Renal cortical epithelial cell (primary cell): Measurements from ENCODE around the gene ABR. TPM values are rescaled to one million over a fixed set of nuclear protein-coding genes. Genes with fewer than 3 reads are reported as not detected.

Experiments
- DNase-seq: peaks from one replicate; pipeline ENCODE4 v3.0.0-alpha.2; 2011; ENCODE audit warnings: low read depth
- total RNA-seq: library from RNA; depleted of rRNA; stranded (reverse); fragments of >200 nt; gene quantifications from 2 replicates; pipeline ENCODE4 v1.2.3, GENCODE V29; 2014

ABR gene
- total RNA-seq, 1 donor from 2014 or later = 69.1 TPM

GRCh38 chr17:1030684-1031532 is 148.9 kb downstream of the ABR start:
- DNase-seq = no peak

GRCh38 chr17:1029922-1030644 is 149.7 kb downstream of the ABR start:
- no peak for DNase-seq

DNA sequence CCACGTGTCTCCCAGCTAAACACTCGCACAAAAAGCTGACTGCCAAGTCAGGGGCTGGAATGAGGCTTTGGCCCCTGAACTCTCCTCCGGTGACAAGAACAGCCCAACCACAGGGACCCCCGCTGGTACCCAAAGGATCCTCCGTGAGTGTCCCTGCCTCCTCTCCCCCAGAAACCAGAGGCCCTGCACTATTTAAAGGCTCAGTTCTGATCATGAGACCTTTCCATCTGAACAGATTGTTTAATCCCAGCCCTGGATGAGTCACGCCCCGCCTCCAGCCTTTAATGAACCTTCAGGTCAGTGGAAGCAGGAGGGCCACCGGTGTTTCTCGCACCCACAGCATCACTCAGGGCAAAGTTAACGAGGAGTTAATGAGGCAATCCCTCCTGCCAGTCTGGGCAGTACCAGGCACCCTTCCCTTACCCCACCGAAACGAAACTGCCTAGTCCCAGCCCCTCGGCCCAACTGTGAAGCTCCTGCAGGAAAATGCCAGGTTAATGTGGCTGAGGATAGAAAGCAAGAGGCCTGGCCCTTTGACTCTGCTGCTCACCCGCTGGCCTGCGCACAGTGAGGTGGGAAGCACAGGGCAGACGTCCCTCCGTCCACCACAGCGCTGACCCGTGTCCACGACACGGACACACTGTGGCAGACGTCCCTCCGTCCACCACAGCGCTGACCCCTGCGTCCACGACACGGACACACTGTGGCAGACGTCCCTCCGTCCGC is 150.4 kb downstream of the ABR start:
- DNase-seq = peak; percentile 74

DNA sequence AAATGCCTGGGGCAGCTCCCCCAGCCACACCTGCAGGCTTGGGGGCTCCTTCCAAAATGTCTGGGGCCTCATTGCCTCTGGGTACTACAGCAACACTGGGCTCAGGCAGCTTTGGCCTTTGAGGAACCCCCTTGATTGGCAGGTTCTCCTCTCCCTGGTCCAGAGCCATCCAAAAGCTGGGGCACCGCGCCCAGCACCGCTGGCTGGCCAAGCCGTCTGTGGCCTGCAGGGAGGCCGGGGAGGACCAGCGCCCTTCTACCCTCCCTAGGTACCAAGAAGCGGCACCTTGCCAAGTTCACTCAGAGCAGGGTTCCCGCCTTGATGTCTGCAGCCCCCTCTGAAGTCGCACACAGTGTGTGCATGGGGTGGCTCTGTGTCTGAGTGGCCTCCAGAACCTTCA is 152.7 kb downstream of the ABR start:
- no peak for DNase-seq

DNA sequence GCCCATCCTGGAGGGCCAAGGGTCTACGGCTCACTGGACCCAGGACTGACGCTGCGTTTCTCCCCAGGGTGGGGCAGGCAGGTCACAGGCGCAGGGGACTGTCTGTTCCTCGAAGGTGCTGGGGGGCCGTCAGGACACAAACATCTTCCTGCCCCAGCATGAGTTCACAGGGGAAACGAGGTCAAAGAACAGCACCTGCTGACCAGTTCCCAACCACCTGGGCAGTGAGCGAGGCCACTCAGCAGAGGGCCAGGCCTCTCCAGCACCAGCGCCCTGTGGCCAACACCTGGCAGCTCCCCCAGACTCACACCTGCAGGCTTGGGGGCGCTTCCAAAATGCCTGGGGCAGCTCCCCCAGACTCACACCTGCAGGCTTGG is 153.2 kb downstream of the ABR start:
- DNase-seq = no peak

- DNase-seq = no peak
Measured at GRCh38 chr17:1025733-1026598, 153.8 kb downstream of the ABR start.

DNA sequence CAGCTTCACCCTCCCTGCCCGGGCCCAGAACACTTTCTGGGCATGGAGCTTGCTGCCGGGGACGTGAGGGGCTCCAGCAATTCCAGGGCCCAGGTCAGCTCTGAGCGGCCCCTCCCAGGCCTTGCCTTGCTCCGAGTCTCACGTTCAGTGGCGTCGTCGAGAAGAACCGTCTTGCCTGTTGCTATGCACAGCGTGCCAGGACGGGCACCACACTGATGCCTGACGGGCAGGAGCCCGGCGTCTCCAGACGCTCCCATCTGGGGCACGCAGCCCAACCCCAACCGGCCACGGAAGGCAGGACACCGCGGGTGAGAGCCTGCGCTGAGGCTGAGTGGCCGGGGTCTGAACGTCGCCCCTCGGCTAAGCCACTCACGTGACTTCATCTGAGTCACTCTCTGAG is 155.7 kb downstream of the ABR start:
- DNase-seq = no peak

DNA sequence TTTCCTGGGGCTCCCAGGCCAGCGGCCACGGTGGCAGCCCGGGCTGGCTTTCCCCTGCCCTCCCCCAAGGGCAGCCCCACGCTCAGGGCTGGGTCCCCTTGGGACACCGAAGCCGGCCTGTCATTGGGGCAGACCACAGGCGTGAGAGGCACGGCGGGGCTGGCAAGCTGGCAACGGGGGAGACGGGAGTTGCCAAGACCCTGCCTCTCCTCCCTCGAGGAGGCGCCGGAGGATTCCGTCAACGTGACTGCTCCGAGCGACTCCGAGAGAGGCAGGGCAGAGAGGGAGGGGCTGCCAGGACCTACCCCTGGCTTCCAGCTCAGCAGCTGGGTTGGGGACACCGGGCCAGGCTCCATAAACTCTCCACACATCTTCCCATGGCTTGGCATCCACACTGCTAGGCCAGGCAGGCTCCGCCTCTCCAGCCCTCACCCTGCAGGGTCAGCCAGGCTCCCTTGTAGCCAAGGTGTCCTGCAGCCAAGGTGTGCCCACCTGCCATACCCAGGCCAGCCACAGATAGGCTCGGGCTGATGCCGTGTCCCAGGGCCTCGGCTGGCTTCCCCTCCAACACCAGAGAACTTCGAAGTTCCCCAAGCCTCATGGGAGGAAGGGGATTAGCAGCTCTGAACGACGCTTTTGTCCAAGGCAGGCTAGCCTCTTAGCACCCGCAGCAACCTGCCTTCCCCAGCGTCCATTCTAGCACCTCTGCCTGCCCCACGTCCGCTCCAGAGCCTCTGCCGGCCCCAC is 157.3 kb downstream of the ABR start:
- no peak for DNase-seq

- no peak for DNase-seq
Measured at GRCh38 chr17:1021147-1021546, 158.6 kb downstream of the ABR start.

DNA sequence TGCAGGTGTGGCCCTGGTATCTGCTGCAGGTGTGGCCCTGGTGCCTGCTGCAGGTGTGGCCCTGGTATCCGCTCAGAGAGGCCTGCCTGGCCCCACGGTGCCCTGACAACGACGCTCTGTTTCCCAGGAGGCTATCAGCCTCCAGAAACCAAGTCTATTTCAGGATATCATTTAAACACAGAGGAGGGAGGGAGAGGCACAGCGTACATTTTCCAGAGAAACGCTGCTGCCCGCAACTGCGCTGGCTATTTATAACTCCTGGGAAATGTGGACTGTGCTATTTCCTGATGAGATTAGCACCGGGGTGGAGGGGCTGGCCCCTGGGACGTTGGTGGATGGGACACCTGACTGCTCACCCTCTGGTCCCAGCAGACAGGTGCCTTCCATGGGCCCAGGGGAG is 160.3 kb downstream of the ABR start:
- DNase-seq = no peak

DNA sequence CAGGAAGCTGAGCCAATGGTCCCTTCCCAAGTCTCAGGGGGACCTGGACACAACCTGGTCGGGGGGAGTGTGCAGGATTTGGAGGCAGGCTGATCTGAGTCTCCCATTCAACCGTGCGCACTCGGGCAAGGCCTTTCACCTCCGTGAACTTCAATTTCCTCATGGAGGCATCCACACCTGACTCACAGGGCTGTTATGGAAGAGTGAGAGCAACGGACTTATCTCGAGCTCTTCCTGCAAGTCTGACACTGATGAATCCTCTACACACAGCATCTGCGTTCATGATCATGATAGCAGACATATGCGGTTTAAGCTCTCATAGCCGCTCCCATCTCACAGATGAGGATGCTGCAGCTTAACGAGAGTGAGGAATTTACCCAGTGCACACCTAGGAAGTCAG is 161.2 kb downstream of the ABR start:
- no peak for DNase-seq

GRCh38 chr17:1013729-1014090 is 166.1 kb downstream of the ABR start:
- no peak for DNase-seq

DNA sequence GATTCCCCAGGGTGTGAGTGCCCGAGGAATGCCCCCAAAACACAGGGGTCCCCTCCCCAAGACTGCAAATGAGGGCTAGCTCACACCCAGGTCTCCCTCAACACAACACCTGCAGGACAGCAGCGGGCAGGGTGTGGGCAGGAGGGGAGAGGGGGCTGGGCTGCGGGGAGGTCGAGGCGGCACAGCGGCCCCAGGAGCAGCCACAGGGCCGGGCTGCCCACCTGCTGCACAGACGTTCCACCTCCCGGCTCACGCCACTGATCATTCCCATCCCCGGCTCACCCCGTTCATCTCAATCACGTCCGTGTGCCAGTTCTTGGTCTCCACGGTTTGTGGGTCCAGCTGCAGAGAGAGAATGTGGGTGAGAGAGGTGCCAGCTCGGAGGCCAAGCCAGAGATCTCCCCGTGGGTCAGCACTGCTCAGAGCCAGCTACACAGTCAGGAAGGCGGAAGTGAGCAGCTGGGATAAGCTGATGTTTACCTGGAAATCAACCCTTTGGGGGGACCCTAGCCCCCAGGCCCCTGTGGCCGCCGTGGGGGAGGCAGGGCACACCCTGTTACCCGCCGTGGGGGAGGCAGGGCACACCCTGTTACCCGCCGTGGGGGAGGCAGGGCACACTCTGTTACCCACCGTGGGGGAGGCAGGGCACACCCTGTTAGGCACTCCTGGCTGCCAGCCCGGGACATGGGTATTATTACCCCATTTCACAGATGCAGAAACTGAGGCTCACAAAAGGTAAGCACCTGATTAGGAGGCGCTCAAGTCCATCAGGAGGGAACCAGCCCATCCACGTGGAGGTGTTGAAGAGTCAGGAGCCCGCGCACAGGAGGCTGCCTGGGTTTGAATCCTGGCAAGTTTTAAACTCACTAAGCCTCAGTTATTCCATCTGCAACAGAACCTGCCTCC is 166.7 kb downstream of the ABR start:
- DNase-seq = no peak

DNA sequence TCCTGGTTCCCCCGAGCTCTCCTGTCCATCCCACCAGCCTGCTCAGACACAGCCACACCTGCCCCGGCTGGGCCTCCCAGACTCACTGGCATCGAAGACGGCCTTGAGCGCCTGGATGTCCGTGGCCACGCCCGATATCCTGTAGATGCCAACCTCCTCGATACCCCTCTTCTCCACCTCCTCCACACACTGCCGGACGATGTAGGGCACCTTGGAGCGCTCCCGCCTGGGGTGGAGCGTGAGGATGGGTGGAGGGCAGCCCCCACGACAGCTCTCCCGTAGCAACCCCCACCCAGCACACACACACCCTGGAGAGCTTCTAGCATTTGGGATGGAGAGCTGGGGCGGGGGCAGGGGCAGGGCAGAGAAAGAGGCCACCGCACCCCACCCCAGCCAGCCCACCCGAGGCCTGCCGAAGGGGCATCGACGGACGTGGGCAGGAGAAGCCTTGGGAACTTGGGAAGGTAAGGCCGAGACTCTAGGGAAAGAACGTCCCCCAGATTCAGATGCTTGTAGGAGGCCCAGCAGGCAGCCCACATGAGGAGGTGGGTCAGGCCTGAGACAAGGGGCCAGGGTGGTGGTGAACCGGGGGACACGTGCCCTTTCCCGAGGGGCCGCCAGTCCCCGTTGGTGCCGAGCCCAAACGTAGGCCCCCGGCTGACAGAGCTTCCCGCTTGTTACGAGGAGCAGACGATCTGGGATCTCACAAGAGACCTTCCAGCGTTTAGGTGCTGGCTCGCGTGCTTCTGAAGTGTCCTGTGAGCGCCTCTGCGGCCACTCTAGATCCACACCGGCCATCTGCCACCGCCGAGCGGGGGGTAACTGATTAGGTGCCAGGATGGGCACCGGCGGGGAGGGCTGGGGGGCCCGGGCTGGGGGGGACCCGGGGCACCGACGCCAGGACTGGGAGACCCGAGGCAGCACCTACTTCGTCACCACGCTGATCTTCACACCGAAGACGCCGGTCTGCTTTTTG is 167.7 kb downstream of the ABR start:
- DNase-seq = no peak

- no peak for DNase-seq
Measured at GRCh38 chr17:1011138-1011537, 168.6 kb downstream of the ABR start.

DNA sequence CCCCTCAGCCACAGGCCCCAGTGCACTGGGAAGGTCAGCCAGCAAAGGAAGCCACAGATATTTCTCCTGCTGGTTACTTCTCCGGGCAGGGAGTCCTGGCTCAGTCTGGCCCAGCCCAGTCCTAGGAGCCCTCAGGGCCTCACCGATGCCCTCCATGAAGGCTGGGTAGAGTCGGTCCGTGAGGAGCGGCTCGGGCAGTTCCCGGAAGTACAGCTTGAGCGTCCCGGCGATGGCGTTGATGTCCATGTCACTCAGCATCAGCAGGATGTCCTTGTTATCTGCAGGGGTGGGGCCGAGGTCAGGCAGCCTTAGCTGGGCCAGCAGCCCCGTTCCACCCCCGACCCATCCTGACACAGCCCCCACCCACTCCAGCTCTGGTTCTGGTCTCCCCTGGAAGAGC is 169.2 kb downstream of the ABR start:
- DNase-seq = no peak

GRCh38 chr17:1010086-1010450 is 169.7 kb downstream of the ABR start:
- DNase-seq = no peak

DNA sequence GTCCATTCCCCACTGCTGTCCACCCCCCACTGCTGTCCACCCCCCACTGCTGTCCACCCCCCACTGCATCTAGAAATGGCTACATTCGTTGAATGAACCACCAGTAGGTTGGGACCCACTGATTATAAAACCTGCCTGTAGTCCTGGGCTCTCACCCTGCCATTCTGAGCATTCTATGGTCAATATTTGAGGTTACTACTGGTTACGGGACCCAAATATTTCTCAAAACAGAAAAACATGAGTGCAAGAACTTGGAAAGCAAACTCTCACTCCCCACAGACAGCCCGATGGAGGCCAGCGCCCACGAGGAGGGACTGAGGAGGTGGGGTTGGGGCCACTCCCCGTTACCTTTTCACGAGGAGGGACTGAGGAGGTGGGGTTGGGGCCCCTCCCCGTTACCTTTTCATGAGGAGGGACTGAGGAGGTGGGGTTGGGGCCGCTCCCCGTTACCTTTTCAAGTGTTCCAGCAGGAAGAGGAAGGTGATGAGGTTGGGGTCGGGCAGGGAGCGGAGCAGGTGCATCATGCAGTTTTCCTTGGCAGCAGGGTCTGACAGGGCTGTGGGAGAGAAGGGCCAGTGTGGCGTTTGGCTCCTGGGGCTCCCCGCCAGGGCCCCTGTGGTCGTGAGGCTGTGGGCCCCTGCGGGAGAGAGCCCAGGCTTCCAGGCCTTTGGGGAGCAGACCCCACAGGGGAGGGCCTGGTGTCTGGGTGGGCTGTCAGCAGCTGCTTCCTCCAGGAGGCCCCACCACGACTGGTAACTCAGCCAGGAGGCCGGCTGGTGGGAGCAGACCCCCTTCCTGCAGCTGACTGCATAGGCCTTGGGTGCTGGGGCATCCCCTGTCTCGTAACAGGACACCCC is 170.3 kb downstream of the ABR start:
- DNase-seq = no peak
